ENCODE measurements around the gene ARNT2.
A peak's percentile ranks its signal among the peaks of the same experiment; 100 is the strongest.

ARNT2 gene

GRCh38 chr15:80404057-80404760 is at the start of gene ARNT2:
Gene ARNT2, plus strand, starts transcription at chr15:80404382. Its CDS starts 134 bp downstream, at chr15:80404516.
- Histone ChIP-seq H3K36me3 (ENCODE audit: control insufficient read depth, insufficient read depth, low read length) (no peaks in the 10 kb centered on the region), H3K4me1 (ENCODE audit: control insufficient read depth, insufficient read depth, low read length) (no peaks in the 10 kb centered on the region), H3K4me3 (ENCODE audit: low read length) (no peak within 1 kb of the TSS), H3K27me3 (ENCODE audit: control insufficient read depth, insufficient read depth, low read length) (peaks cover 24% of the 10 kb centered on the region), H3K9ac (ENCODE audit: low read length) (peak within 1 kb of the TSS; percentile 42), H3K9me3 (ENCODE audit: control insufficient read depth, low read length) (no peaks in the 10 kb centered on the region)

DNA sequence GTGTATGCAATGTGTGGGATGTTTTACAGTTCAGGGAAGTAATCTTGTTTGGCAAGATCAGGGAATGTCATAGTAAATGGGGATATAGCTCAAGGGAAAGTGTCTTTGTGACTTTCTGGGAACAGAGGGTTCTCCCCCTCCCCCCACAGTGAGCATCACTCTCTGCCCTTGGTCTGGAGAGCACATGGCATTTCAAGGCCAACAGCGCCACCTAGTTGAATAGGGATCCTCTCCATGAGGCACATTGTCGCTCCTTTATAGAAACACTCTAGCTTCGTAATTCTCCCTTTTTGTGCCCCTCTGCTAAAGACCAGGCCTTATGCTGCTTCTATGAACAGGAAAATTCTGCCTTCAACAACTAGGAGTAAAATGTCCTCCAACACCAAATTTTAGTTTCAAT is 37.1 kb upstream of the ARNT2 start:
- no peak overlapping the region for H3K4me3 ChIP-seq (ENCODE audit: low read length)
- H3K36me3 ChIP-seq (ENCODE audit: control insufficient read depth, insufficient read depth, low read length) = no peaks in the 10 kb centered on the region
- H3K9me3 ChIP-seq (ENCODE audit: control insufficient read depth, low read length) = peaks cover 8% of the 10 kb centered on the region
- H3K9ac ChIP-seq (ENCODE audit: low read length) = no peak overlapping the region
- no peaks in the 10 kb centered on the region for H3K4me1 ChIP-seq (ENCODE audit: control insufficient read depth, insufficient read depth, low read length)
- no peaks in the 10 kb centered on the region for H3K27me3 ChIP-seq (ENCODE audit: control insufficient read depth, insufficient read depth, low read length)

- H3K9me3 ChIP-seq (ENCODE audit: control insufficient read depth, low read length) = peaks cover 8% of the 10 kb centered on the region
- no peaks in the 10 kb centered on the region for H3K36me3 ChIP-seq (ENCODE audit: control insufficient read depth, insufficient read depth, low read length)
- no peaks in the 10 kb centered on the region for H3K4me1 ChIP-seq (ENCODE audit: control insufficient read depth, insufficient read depth, low read length)
- H3K9ac ChIP-seq (ENCODE audit: low read length) = no peak overlapping the region
- H3K27me3 ChIP-seq (ENCODE audit: control insufficient read depth, insufficient read depth, low read length) = no peaks in the 10 kb centered on the region
- no peak overlapping the region for H3K4me3 ChIP-seq (ENCODE audit: low read length)
Observed at GRCh38 chr15:80367661-80368060, 36.5 kb upstream of the ARNT2 start.

GRCh38 chr15:80371924-80372323 is 32.3 kb upstream of the ARNT2 start:
- no peaks in the 10 kb centered on the region for H3K36me3 ChIP-seq (ENCODE audit: control insufficient read depth, insufficient read depth, low read length)
- H3K27me3 ChIP-seq (ENCODE audit: control insufficient read depth, insufficient read depth, low read length) = no peaks in the 10 kb centered on the region
- H3K9ac ChIP-seq (ENCODE audit: low read length) = no peak overlapping the region
- H3K9me3 ChIP-seq (ENCODE audit: control insufficient read depth, low read length) = peaks cover 5% of the 10 kb centered on the region
- no peak overlapping the region for H3K4me3 ChIP-seq (ENCODE audit: low read length)
- H3K4me1 ChIP-seq (ENCODE audit: control insufficient read depth, insufficient read depth, low read length) = no peaks in the 10 kb centered on the region

- H3K27me3 ChIP-seq (ENCODE audit: control insufficient read depth, insufficient read depth, low read length) = no peaks in the 10 kb centered on the region
Observed at GRCh38 chr15:80374441-80374840, 29.7 kb upstream of the ARNT2 start.

GRCh38 chr15:80375968-80376891 is 28.0 kb upstream of the ARNT2 start:
- Histone ChIP-seq H3K9ac (ENCODE audit: low read length) (no peak overlapping the region), H3K4me3 (ENCODE audit: low read length) (no peak overlapping the region), H3K4me1 (ENCODE audit: control insufficient read depth, insufficient read depth, low read length) (no peaks in the 10 kb centered on the region), H3K9me3 (ENCODE audit: control insufficient read depth, low read length) (no peaks in the 10 kb centered on the region), H3K36me3 (ENCODE audit: control insufficient read depth, insufficient read depth, low read length) (no peaks in the 10 kb centered on the region), H3K27me3 (ENCODE audit: control insufficient read depth, insufficient read depth, low read length) (no peaks in the 10 kb centered on the region)

More at GRCh38 chr15:80374441-80374840, 29.7 kb upstream of the ARNT2 start:
- H3K4me1 ChIP-seq (ENCODE audit: control insufficient read depth, insufficient read depth, low read length) = no peaks in the 10 kb centered on the region
- no peak overlapping the region for H3K4me3 ChIP-seq (ENCODE audit: low read length)
- H3K9ac ChIP-seq (ENCODE audit: low read length) = no peak overlapping the region
- H3K9me3 ChIP-seq (ENCODE audit: control insufficient read depth, low read length) = no peaks in the 10 kb centered on the region
- H3K36me3 ChIP-seq (ENCODE audit: control insufficient read depth, insufficient read depth, low read length) = no peaks in the 10 kb centered on the region

GRCh38 chr15:80379693-80380092 is 24.5 kb upstream of the ARNT2 start:
- Histone ChIP-seq H3K9ac (ENCODE audit: low read length) (no peak overlapping the region), H3K4me3 (ENCODE audit: low read length) (no peak overlapping the region), H3K36me3 (ENCODE audit: control insufficient read depth, insufficient read depth, low read length) (no peaks in the 10 kb centered on the region), H3K9me3 (ENCODE audit: control insufficient read depth, low read length) (no peaks in the 10 kb centered on the region), H3K4me1 (ENCODE audit: control insufficient read depth, insufficient read depth, low read length) (no peaks in the 10 kb centered on the region), H3K27me3 (ENCODE audit: control insufficient read depth, insufficient read depth, low read length) (no peaks in the 10 kb centered on the region)

- Histone ChIP-seq H3K27me3 (ENCODE audit: control insufficient read depth, insufficient read depth, low read length) (no peaks in the 10 kb centered on the region), H3K36me3 (ENCODE audit: control insufficient read depth, insufficient read depth, low read length) (no peaks in the 10 kb centered on the region), H3K9me3 (ENCODE audit: control insufficient read depth, low read length) (no peaks in the 10 kb centered on the region), H3K4me1 (ENCODE audit: control insufficient read depth, insufficient read depth, low read length) (no peaks in the 10 kb centered on the region), H3K4me3 (ENCODE audit: low read length) (no peak overlapping the region), H3K9ac (ENCODE audit: low read length) (no peak overlapping the region)
Observed at GRCh38 chr15:80380154-80380553, 24.0 kb upstream of the ARNT2 start.

DNA sequence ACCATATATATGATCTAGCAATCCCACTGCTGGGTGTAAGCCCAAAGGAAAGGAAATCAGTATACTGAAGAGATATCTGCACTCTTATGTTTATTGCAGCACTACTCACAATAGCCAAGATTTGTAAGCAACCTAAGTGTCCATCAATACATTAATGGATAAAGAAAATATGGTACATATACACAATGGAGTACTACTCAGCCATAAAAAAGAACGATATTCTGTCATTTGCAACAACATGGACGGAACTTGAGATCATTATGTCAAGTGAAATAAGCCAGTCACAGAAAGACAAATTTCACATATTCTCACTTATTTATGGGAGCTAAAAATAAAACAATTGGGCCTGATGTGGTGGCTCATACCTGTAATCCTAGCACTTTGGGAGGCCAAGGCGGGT is 21.9 kb upstream of the ARNT2 start:
- no peak overlapping the region for H3K9ac ChIP-seq (ENCODE audit: low read length)
- no peaks in the 10 kb centered on the region for H3K36me3 ChIP-seq (ENCODE audit: control insufficient read depth, insufficient read depth, low read length)
- no peaks in the 10 kb centered on the region for H3K9me3 ChIP-seq (ENCODE audit: control insufficient read depth, low read length)
- H3K27me3 ChIP-seq (ENCODE audit: control insufficient read depth, insufficient read depth, low read length) = no peaks in the 10 kb centered on the region
- no peak overlapping the region for H3K4me3 ChIP-seq (ENCODE audit: low read length)
- no peaks in the 10 kb centered on the region for H3K4me1 ChIP-seq (ENCODE audit: control insufficient read depth, insufficient read depth, low read length)

GRCh38 chr15:80384432-80384831 is 19.8 kb upstream of the ARNT2 start:
- no peaks in the 10 kb centered on the region for H3K9me3 ChIP-seq (ENCODE audit: control insufficient read depth, low read length)
- no peak overlapping the region for H3K4me3 ChIP-seq (ENCODE audit: low read length)
- H3K4me1 ChIP-seq (ENCODE audit: control insufficient read depth, insufficient read depth, low read length) = no peaks in the 10 kb centered on the region
- H3K36me3 ChIP-seq (ENCODE audit: control insufficient read depth, insufficient read depth, low read length) = no peaks in the 10 kb centered on the region
- no peak overlapping the region for H3K9ac ChIP-seq (ENCODE audit: low read length)
- H3K27me3 ChIP-seq (ENCODE audit: control insufficient read depth, insufficient read depth, low read length) = no peaks in the 10 kb centered on the region

GRCh38 chr15:80386151-80386550 is 18.0 kb upstream of the ARNT2 start:
- H3K9me3 ChIP-seq (ENCODE audit: control insufficient read depth, low read length) = no peaks in the 10 kb centered on the region
- H3K9ac ChIP-seq (ENCODE audit: low read length) = no peak overlapping the region
- no peaks in the 10 kb centered on the region for H3K4me1 ChIP-seq (ENCODE audit: control insufficient read depth, insufficient read depth, low read length)
- H3K4me3 ChIP-seq (ENCODE audit: low read length) = no peak overlapping the region
- no peaks in the 10 kb centered on the region for H3K27me3 ChIP-seq (ENCODE audit: control insufficient read depth, insufficient read depth, low read length)
- H3K36me3 ChIP-seq (ENCODE audit: control insufficient read depth, insufficient read depth, low read length) = no peaks in the 10 kb centered on the region

- Histone ChIP-seq H3K4me1 (ENCODE audit: control insufficient read depth, insufficient read depth, low read length) (no peaks in the 10 kb centered on the region), H3K36me3 (ENCODE audit: control insufficient read depth, insufficient read depth, low read length) (no peaks in the 10 kb centered on the region), H3K27me3 (ENCODE audit: control insufficient read depth, insufficient read depth, low read length) (no peaks in the 10 kb centered on the region), H3K4me3 (ENCODE audit: low read length) (no peak overlapping the region), H3K9ac (ENCODE audit: low read length) (no peak overlapping the region), H3K9me3 (ENCODE audit: control insufficient read depth, low read length) (no peaks in the 10 kb centered on the region)
Observed at GRCh38 chr15:80388326-80388725, 15.9 kb upstream of the ARNT2 start.
